PFSK-1 (cell line): ENCODE measurements around the gene CLDN14. TPM values are rescaled to one million over a fixed set of nuclear protein-coding genes. Genes with fewer than 3 reads are reported as not detected.

Experiments
- FOXP2 ChIP-seq: optimal IDR thresholded peaks from 2 replicates; pipeline ENCODE3; 2011; ENCODE audit warnings: borderline replicate concordance, control low read depth, inconsistent platforms; ENCODE audit not compliant: insufficient read depth; ENCODE audit errors: extremely low read length, extremely low read depth
- POLR2AphosphoS5 ChIP-seq: IDR thresholded peaks from 2 replicates; pipeline ENCODE4 v1.6.1; 2012; ENCODE audit warnings: low read depth, mild to moderate bottlenecking, control low read depth, low read length, moderate library complexity
- SIN3A ChIP-seq: IDR thresholded peaks from 2 replicates; pipeline ENCODE4 v1.6.1; 2012; ENCODE audit warnings: mild to moderate bottlenecking, low read length, moderate library complexity, borderline replicate concordance; ENCODE audit not compliant: insufficient read depth
- TAF1 ChIP-seq: IDR thresholded peaks from 2 replicates; pipeline ENCODE4 v1.6.1; 2012; ENCODE audit warnings: low read length, control low read depth, borderline replicate concordance; ENCODE audit not compliant: insufficient read depth
- polyA plus RNA-seq: library from polyadenylated mRNA; unstranded; fragments of >200 nt; gene quantifications from one replicate; pipeline ENCODE4 v1.2.1, GENCODE V29; 2012; ENCODE audit warnings: low read depth, missing spikeins; ENCODE audit not compliant: insufficient read length
- TF ChIP-seq, protein P1 (sequence below), 2 experiments: IDR thresholded peaks; 2 replicates each; pipeline versions ENCODE4 v1.6.1 to v1.8.0; 2011 to 2012; ENCODE audit warnings: low read depth in 2 of 2, low read length in 2 of 2, control low read depth in 1 of 2, inconsistent platforms in 1 of 2, mild to moderate bottlenecking in 1 of 2, moderate library complexity in 1 of 2; ENCODE audit not compliant: insufficient read depth in 1 of 2

The CLDN14 gene, protein sequence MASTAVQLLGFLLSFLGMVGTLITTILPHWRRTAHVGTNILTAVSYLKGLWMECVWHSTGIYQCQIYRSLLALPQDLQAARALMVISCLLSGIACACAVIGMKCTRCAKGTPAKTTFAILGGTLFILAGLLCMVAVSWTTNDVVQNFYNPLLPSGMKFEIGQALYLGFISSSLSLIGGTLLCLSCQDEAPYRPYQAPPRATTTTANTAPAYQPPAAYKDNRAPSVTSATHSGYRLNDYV
- not detected for polyA plus RNA-seq

DNA sequence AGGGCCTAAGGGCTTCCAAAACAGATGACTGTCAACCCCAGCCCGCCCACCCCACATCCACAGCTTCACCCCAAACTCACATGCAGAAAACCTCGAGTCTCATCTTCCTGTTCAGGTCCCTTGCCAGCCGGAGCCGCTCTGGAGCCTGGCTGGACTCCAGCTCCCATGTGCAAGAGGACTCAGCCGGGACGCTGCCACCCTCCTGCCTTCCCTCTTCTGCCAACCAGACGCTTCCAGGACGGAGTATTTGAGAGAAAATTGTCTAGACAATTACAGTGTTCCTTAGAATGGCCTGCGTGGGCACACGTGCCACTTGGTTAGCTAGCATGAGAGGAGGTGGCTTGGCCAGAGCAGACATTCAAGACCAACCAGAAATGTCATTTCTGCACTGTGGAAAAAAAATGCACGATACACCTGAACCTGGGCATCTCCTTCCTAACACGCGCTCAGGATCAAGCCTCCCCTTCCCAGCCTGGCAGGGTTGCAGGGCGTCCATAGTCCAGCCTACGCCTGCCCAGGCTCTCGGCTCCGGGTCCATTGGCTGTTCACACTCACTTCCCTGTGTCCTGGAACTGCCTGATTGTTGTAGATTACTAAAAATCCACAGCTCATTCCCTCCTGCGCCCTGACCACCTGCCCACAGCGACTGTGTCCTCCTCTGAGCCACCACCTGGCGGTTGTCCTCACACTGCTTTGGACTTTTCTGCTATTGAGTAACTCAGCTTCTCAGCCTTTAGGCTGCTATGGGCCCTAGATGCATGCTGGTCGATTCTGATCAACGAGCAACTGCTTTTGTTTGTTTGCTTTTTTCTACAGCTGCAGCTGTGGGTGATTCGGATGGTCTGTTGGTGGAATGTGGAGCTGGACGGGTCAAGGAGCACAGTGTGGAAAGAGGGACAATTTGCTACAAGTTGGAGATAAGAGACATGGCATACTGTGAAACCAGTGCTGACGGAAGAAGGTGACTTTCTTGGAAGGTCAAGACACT lies at the start of gene CLDN14:
TSS of gene CLDN14 (minus strand) at position 708 of the 988 bp plus-strand sequence. CDS start 18,427 bp downstream, outside the sequence.
- TF ChIP-seq SIN3A (no peak), TAF1 (no peak), POLR2AphosphoS5 (no peak), FOXP2 (no peak)
- TF ChIP-seq, protein P1, sequence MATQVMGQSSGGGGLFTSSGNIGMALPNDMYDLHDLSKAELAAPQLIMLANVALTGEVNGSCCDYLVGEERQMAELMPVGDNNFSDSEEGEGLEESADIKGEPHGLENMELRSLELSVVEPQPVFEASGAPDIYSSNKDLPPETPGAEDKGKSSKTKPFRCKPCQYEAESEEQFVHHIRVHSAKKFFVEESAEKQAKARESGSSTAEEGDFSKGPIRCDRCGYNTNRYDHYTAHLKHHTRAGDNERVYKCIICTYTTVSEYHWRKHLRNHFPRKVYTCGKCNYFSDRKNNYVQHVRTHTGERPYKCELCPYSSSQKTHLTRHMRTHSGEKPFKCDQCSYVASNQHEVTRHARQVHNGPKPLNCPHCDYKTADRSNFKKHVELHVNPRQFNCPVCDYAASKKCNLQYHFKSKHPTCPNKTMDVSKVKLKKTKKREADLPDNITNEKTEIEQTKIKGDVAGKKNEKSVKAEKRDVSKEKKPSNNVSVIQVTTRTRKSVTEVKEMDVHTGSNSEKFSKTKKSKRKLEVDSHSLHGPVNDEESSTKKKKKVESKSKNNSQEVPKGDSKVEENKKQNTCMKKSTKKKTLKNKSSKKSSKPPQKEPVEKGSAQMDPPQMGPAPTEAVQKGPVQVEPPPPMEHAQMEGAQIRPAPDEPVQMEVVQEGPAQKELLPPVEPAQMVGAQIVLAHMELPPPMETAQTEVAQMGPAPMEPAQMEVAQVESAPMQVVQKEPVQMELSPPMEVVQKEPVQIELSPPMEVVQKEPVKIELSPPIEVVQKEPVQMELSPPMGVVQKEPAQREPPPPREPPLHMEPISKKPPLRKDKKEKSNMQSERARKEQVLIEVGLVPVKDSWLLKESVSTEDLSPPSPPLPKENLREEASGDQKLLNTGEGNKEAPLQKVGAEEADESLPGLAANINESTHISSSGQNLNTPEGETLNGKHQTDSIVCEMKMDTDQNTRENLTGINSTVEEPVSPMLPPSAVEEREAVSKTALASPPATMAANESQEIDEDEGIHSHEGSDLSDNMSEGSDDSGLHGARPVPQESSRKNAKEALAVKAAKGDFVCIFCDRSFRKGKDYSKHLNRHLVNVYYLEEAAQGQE (IDR thresholded peaks at IDR 0.05; ENCODE audit: insufficient read depth in 1 of 2, low read depth in 2 of 2, low read length in 2 of 2): no peak

DNA sequence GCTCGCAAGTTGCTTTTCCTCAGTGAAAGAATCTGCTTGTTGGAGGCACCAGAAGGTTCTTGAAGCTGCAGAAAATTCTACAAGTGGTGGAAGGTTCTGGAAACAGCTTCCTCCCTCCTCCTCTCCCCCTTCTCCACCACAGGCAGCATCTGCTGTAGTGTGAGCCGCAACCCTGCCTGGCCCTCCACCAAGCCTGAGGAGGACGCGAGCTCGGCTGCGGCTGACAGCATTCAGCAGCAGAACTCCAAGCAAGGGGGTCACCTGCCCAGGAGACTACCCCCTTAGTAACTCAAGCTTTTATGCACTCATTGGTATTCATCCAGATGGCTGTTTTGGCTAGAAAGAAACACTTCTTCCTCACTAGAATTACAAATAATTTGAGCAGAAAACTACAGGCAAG lies 48.8 kb upstream of the CLDN14 start:
- TF ChIP-seq, protein P1 (IDR thresholded peaks at IDR 0.05; ENCODE audit: insufficient read depth in 1 of 2, low read depth in 2 of 2, low read length in 2 of 2): no peak
- no peak for TF ChIP-seq FOXP2

DNA sequence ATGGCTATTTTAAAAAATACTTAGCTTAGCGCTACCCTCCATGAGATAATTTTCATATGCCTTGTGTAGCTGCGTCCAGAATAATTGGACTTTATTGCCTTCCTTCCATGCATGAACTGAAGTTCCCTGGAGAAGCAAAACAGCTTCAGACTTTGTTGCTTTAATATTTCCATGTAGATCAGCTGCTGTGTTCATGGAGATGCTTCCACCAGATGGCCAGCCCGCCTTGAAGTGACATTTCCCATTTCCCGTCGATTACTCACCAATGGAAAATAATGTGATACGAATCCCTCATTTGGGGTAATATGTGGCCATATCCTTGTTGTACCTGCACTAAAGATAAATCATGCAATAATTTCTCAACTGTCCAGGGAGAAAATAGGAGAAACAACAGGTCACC lies 47.4 kb upstream of the CLDN14 start:
- TF ChIP-seq SIN3A (no peak), FOXP2 (no peak), POLR2AphosphoS5 (no peak), TAF1 (no peak)
- TF ChIP-seq, protein P1 (IDR thresholded peaks at IDR 0.05; ENCODE audit: insufficient read depth in 1 of 2, low read depth in 2 of 2, low read length in 2 of 2): no peak

DNA sequence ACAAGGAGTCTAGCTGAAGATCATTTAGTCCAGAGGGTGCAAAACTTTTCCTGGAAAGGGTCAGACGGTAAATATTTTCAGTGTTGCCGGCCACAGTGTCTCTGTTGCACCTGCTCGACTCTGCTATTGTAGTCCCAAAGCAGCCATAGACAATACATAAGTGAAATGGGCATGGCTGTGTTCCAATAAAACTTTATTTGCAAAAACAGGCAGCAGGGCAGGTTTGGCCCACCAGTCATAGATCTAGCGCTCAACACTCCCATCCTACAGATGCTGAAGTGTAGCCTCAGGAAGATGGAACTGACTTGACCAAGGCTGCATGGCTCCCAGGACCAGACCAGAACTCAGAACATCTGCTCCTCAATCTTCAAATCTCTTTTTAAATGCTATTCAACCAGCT lies 46.2 kb upstream of the CLDN14 start:
- TF ChIP-seq TAF1 (no peak), FOXP2 (no peak), POLR2AphosphoS5 (no peak), SIN3A (no peak)
- TF ChIP-seq, protein P1 (IDR thresholded peaks at IDR 0.05; ENCODE audit: insufficient read depth in 1 of 2, low read depth in 2 of 2, low read length in 2 of 2): no peak
